Neural cell (in vitro differentiated cells): ENCODE results near the gene SMTNL2.

Experiments
- CTCF ChIP-seq: fragments of 450-650 bp; IDR thresholded peaks from 2 replicates; pipeline ENCODE4 v1.5.1; 2014; ENCODE audit warnings: antibody characterized with exemption, mild to moderate bottlenecking, moderate library complexity; ENCODE audit not compliant: poor library complexity, severe bottlenecking
- EP300 ChIP-seq: fragments of 450-650 bp; conservative IDR thresholded peaks from 2 replicates; pipeline ENCODE4 v1.6.1; 2014; ENCODE audit warnings: antibody characterized with exemption, mild to moderate bottlenecking, moderate library complexity; ENCODE audit not compliant: poor library complexity, severe bottlenecking
- EZH2 ChIP-seq: fragments of 200-600, 300-800 bp; shearing (Covaris generic), sonication (generic); IDR thresholded peaks from 2 replicates; pipeline ENCODE4 v1.6.1; 2014; ENCODE audit warnings: antibody characterized with exemption, low read length, borderline replicate concordance, mild to moderate bottlenecking; ENCODE audit not compliant: insufficient read depth, poor library complexity, severe bottlenecking
- MXI1 ChIP-seq: fragments of 450-650 bp; conservative IDR thresholded peaks from 2 replicates; pipeline ENCODE4 v1.6.1; 2014; ENCODE audit warnings: antibody characterized with exemption, mild to moderate bottlenecking; ENCODE audit not compliant: poor library complexity, severe bottlenecking
- POLR2AphosphoS5 ChIP-seq: IDR thresholded peaks from 2 replicates; pipeline ENCODE4 v1.6.1; 2012
- RAD21 ChIP-seq: fragments of 450-650 bp; conservative IDR thresholded peaks from 2 replicates; pipeline ENCODE4 v1.6.1; 2014; ENCODE audit warnings: antibody characterized with exemption, mild to moderate bottlenecking, moderate library complexity
- REST ChIP-seq: IDR thresholded peaks from 2 replicates; pipeline ENCODE4 v1.6.1; 2012; ENCODE audit warnings: borderline replicate concordance

GRCh38 chr17:4553669-4554068, 30.7 kb upstream of the SMTNL2 start:
- no peak for TF ChIP-seq CTCF
- no peak for TF ChIP-seq MXI1
- no peak for TF ChIP-seq EZH2
- TF ChIP-seq POLR2AphosphoS5: no peak
- TF ChIP-seq EP300: no peak
- no peak for TF ChIP-seq REST
- TF ChIP-seq RAD21: no peak
